Endothelial cell of umbilical vein (primary cell): ENCODE data around the gene DEFB114. TPM values are rescaled to one million over a fixed set of nuclear protein-coding genes. Genes with fewer than 3 reads are reported as not detected.

ENCODE experiments used
- BruUV-seq: library from RNA; stranded (reverse); fragments of 400-500 nt; replicated peaks from 2 replicates; lab custom pipeline; 2021; lab: Mats Ljungman, UMichigan
- CTCF ChIA-PET: fragments of 300-600, 350-600 bp; sonication (Branson Sonifier 250); formaldehyde crosslinking; loops from one replicate; lab custom pipeline; 2021; ENCODE audit warnings: antibody characterized with exemption, inconsistent platforms; lab: Charles Lee
- POLR2A ChIA-PET: fragments of 300-600, 350-600 bp; sonication (Branson Sonifier 250); formaldehyde crosslinking; loops from one replicate; lab custom pipeline; 2021; ENCODE audit warnings: antibody characterized with exemption, inconsistent platforms; lab: Charles Lee
- DNase-seq: peaks from one replicate; pipeline ENCODE4 v3.0.0-alpha.2; 2011; ENCODE audit warnings: low read depth, low spot score
- FAIRE-seq: peaks from 2 replicates; lab custom pipeline; 2011; peaks lifted over from hg19 to GRCh38; lab: Jason Lieb, UNC
- H2AFZ ChIP-seq: 2 replicates; pipeline ENCODE4 v1.6.0; 2012; ENCODE audit warnings: low read depth, low read length, control low read depth, inconsistent platforms
- H3K27ac ChIP-seq: 2 replicates; pipeline ENCODE4 v1.5.1; 2011; ENCODE audit warnings: low read depth, mild to moderate bottlenecking, control low read depth, low read length, moderate library complexity; ENCODE audit not compliant: insufficient read depth
- H3K27me3 ChIP-seq, 2 experiments: 2 replicates each; pipeline versions ENCODE4 v1.6.0 to v1.6.1; 2011; ENCODE audit warnings: low read length in 2 of 2, mixed read lengths in 1 of 2; ENCODE audit not compliant: control insufficient read depth in 2 of 2, insufficient read depth in 2 of 2
- H3K36me3 ChIP-seq, 2 experiments: 2 replicates in 1 of 2; 3 replicates in 1 of 2; pipeline ENCODE4 v1.5.1; 2011; ENCODE audit warnings: low read length in 2 of 2, mild to moderate bottlenecking in 1 of 2, moderate library complexity in 1 of 2; ENCODE audit not compliant: control insufficient read depth in 2 of 2, insufficient read depth in 2 of 2; ENCODE audit errors: extremely low read depth in 1 of 2
- H3K4me1 ChIP-seq: 3 replicates; pipeline ENCODE4 v1.5.1; 2011; ENCODE audit warnings: mild to moderate bottlenecking, low read length; ENCODE audit not compliant: control insufficient read depth, insufficient read depth; ENCODE audit errors: extremely low read depth
- H3K4me2 ChIP-seq: 2 replicates; pipeline ENCODE4 v1.6.1; 2011; ENCODE audit warnings: low read length, control low read depth, mixed read lengths; ENCODE audit not compliant: insufficient read depth
- H3K4me3 ChIP-seq, 3 experiments: fragments of 200-600 bp in 1 of 3; sonication (generic), shearing (Covaris generic) in 1 of 3; replicated peaks in 1 of 3; 2 replicates each; pipeline ENCODE4 v1.5.1; 2011 to 2016; ENCODE audit warnings: control low read depth in 3 of 3, low read length in 3 of 3, mild to moderate bottlenecking in 2 of 3, inconsistent platforms in 1 of 3, low read depth in 1 of 3, moderate library complexity in 1 of 3; ENCODE audit not compliant: insufficient read depth in 1 of 3
- H3K79me2 ChIP-seq: 2 replicates; pipeline ENCODE4 v1.6.0; 2012; ENCODE audit warnings: low read length, inconsistent platforms; ENCODE audit not compliant: control insufficient read depth, insufficient read depth
- H3K9ac ChIP-seq: replicated peaks from 2 replicates; pipeline ENCODE3; 2011; ENCODE audit warnings: low read length, control low read depth; ENCODE audit not compliant: insufficient read depth; ENCODE audit errors: extremely low read depth
- H3K9me1 ChIP-seq: replicated peaks from 3 replicates; pipeline ENCODE4 v1.6.0; 2011; ENCODE audit warnings: mild to moderate bottlenecking, low read length; ENCODE audit not compliant: control insufficient read depth, insufficient read depth; ENCODE audit errors: extremely low read depth
- H3K9me3 ChIP-seq: replicated peaks from 2 replicates; pipeline ENCODE4 v1.5.1; 2012; ENCODE audit warnings: low read length, inconsistent platforms; ENCODE audit not compliant: control insufficient read depth, insufficient read depth
- H4K20me1 ChIP-seq: replicated peaks from 2 replicates; pipeline ENCODE3; 2011; ENCODE audit warnings: mild to moderate bottlenecking, low read length; ENCODE audit not compliant: control insufficient read depth, insufficient read depth; ENCODE audit errors: extremely low read depth
- CTCF ChIP-seq, 2 donors: IDR thresholded peaks; 1 replicate in 1 of 2; 2 replicates in 1 of 2; pipeline ENCODE4 v1.5.1; 2011; ENCODE audit warnings: low read length in 2 of 2, mild to moderate bottlenecking in 2 of 2, moderate library complexity in 2 of 2, control low read depth in 1 of 2, inconsistent platforms in 1 of 2, low read depth in 1 of 2; ENCODE audit not compliant: insufficient read depth in 1 of 2; ENCODE audit errors: extremely low read depth in 1 of 2
- EZH2 ChIP-seq: IDR thresholded peaks from 2 replicates; pipeline ENCODE4 v1.6.1; 2012; ENCODE audit warnings: borderline replicate concordance, low read depth, mild to moderate bottlenecking, moderate library complexity, low read length, inconsistent platforms; ENCODE audit not compliant: severe bottlenecking
- FOS ChIP-seq: IDR thresholded peaks from 2 replicates; pipeline ENCODE4 v1.6.1; 2011; ENCODE audit warnings: mild to moderate bottlenecking, low read length, moderate library complexity, borderline replicate concordance; ENCODE audit not compliant: insufficient read depth
- GATA2 ChIP-seq: IDR thresholded peaks from 2 replicates; pipeline ENCODE4 v1.7.0; 2011; ENCODE audit warnings: low read depth, mild to moderate bottlenecking, moderate library complexity, mixed read lengths, low read length; ENCODE audit not compliant: insufficient read length, insufficient read depth
- JUN ChIP-seq: IDR thresholded peaks from 2 replicates; pipeline ENCODE4 v1.6.1; 2011; ENCODE audit warnings: borderline replicate concordance, low read depth; ENCODE audit not compliant: insufficient read length, insufficient read depth
- MYC ChIP-seq: IDR thresholded peaks from one replicate; pipeline ENCODE4 v1.6.1; 2011; ENCODE audit warnings: mild to moderate bottlenecking, low read depth, low read length
- POLR2A ChIP-seq: IDR thresholded peaks from 2 replicates; pipeline ENCODE4 v1.6.1; 2012; ENCODE audit warnings: low read depth, mild to moderate bottlenecking, control low read depth, low read length
- POLR2AphosphoS5 ChIP-seq: IDR thresholded peaks from 2 replicates; pipeline ENCODE4 v1.6.1; 2012; ENCODE audit warnings: low read depth, mild to moderate bottlenecking, control low read depth, low read length, moderate library complexity; ENCODE audit not compliant: insufficient read depth
- dilution Hi-C: fragments of 300-500 bp; cut with MboI; formaldehyde crosslinking; loops from one replicate; pipeline ENCODE4 v1.15.0; 2019; ENCODE audit warnings: low sequenced_read_pairs; ENCODE audit not compliant: extremely low pct_ligation_motif_present
- intact Hi-C: fragments of 100-400 bp; cut with micrococcal nuclease; formaldehyde crosslinking; loops from one replicate; pipeline ENCODE4 v1.10.0; 2022
- polyA plus RNA-seq, 4 experiments: library from polyadenylated mRNA; depleted of rRNA in 3 of 4; stranded (reverse) in 3 of 4; unstranded in 1 of 4; fragments of >200 nt; gene quantifications; 2 replicates each; pipeline versions ENCODE4 v1.2.1 to v1.2.3, GENCODE V29; 2011 to 2012; ENCODE audit warnings: missing spikeins in 1 of 4
- total RNA-seq: library from RNA; stranded (reverse); gene quantifications from 2 replicates; pipeline ENCODE4 v1.2.3, GENCODE V29; 2021
- TF ChIP-seq, protein P1 (sequence below): IDR thresholded peaks from 2 replicates; pipeline ENCODE4 v1.6.1; 2011; ENCODE audit not compliant: insufficient read depth, insufficient read length

The DEFB114 gene
- total and polyA plus RNA-seq, 2 donors (not counting 3 experiments of a cell fraction or from before 2014, with no cell fraction given) = not detected

DNA sequence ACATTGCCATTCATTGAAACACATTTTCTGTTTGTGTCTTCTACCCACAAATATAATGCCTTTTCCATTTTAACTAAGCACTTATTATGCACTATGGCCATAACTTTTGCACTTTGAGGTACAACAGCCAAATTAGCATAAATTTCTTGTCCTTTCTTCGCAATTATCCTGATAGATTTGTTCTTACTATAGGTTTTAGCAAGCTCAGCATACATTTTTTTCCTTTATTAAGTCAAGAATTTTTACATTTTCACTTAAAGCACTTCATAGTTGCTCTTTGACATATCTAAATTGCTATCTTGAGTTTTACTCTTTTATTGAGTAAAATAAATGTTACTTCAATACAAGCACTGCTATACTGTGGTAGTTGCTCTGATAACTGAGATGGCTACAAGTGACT is 5.8 kb downstream of the DEFB114 start:
- no TSS peak for BruUV-seq
- H4K20me1 ChIP-seq = no peaks in the 10 kb centered on the region
- dilution Hi-C loops = no loop called here
- POLR2A ChIA-PET = no interaction called here
- H3K27me3 ChIP-seq = no peaks in the 10 kb centered on the region
- no peaks in the 10 kb centered on the region for H3K9me3 ChIP-seq
- H3K27ac ChIP-seq = no peak overlapping the region
- no peak for FAIRE-seq
- DNase-seq = no peak
- H3K9ac ChIP-seq = no peak overlapping the region
- H3K36me3 ChIP-seq = no peaks in the 10 kb centered on the region
- no peak overlapping the region for H3K4me2 ChIP-seq
- H3K4me1 ChIP-seq = no peaks in the 10 kb centered on the region
- H2AFZ ChIP-seq = no peak overlapping the region
- TF ChIP-seq MYC = no peak
- TF ChIP-seq POLR2AphosphoS5 = no peak
- no peak for TF ChIP-seq EZH2
- TF ChIP-seq CTCF (IDR thresholded peaks at IDR 0.05; ENCODE audit: extremely low read depth in 1 of 2, insufficient read depth in 1 of 2, low read depth in 1 of 2, low read length in 2 of 2) = no peak
- TF ChIP-seq, protein P1, sequence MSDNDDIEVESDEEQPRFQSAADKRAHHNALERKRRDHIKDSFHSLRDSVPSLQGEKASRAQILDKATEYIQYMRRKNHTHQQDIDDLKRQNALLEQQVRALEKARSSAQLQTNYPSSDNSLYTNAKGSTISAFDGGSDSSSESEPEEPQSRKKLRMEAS = no peak
- no peak for TF ChIP-seq GATA2
- no peak for TF ChIP-seq FOS
- no peak for TF ChIP-seq POLR2A
- no peak for TF ChIP-seq JUN
- H3K4me3 ChIP-seq = no peak overlapping the region
- no peaks in the 10 kb centered on the region for H3K79me2 ChIP-seq
- intact Hi-C loops = no loop called here
- CTCF ChIA-PET = no interaction called here
- H3K9me1 ChIP-seq = no peaks in the 10 kb centered on the region
